ENCODE data around the gene BGN. TPM values are rescaled to one million over a fixed set of nuclear protein-coding genes. Genes with fewer than 3 reads are reported as not detected.

Gene BGN
- total RNA-seq, 2 experiments from 2014 or later: not detected

DNA sequence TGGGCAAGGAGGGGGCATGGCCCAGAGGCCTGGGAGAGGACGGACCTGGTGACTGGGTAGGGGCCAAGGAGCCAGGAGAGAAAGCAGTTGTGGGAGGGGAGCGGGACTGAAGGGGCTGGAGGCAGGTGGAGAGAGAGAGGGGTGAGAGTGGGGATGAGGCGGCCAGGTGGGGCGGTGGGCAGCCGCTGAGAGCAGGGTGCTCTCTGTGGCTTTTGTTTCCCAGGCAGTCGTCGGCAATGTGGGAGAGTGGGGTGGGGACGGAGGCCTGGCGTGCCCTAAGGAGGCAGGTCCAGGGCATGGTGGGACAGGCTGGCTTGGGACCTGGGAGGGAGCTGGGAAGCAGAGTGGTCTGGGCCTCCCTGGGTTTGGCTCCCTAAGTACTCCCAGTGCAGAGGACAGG is 19.5 kb downstream of the BGN start:
- no peak overlapping the region for H3K4me3 Mint-ChIP-seq
- H3K4me1 Mint-ChIP-seq (ENCODE audit: low read depth): peaks cover 5% of the 10 kb centered on the region
- intact Hi-C loops (cut with micrococcal nuclease): no loop called here
- H3K27ac Mint-ChIP-seq: no peak overlapping the region
- DNase-seq: no peak
- H3K9me3 Mint-ChIP-seq: no peaks in the 10 kb centered on the region
- CTCF ChIA-PET: no interaction called here
- peaks cover 11% of the 10 kb centered on the region for H3K27me3 Mint-ChIP-seq (ENCODE audit: low read depth)
- H3K36me3 Mint-ChIP-seq (ENCODE audit: low read depth): no peaks in the 10 kb centered on the region

DNA sequence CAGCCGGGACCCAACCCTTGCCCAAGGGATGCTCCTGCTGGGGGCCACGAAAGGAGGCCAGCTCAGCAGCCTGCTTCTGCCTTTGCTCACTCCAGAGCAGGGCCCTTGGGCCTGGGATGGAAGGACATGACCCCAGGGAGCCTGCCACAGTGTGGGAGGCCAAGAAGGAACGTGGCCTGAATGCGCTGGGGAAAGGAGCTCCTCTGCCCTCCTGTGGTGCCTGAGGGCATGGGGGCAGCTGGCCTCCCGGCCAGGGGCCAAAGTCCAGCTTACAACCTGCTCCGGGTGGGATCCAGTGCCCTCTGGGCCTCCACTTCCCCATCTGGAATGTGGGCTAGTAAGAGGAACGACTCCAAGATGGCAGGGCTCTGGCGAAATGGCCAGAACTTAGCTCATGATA is 20.7 kb downstream of the BGN start:
- Mint-ChIP-seq H3K27me3 (ENCODE audit: low read depth) (peaks cover 14% of the 10 kb centered on the region), H3K9me3 (no peaks in the 10 kb centered on the region), H3K4me1 (ENCODE audit: low read depth) (peaks cover 5% of the 10 kb centered on the region), H3K4me3 (no peak overlapping the region), H3K36me3 (ENCODE audit: low read depth) (no peaks in the 10 kb centered on the region), H3K27ac (no peak overlapping the region)
- CTCF ChIA-PET: interaction anchor here (1.2 kb wide), 1 partner anchor 9 kb away, joined by 5 read pairs; no protein-coding TSS in a partner anchor
- intact Hi-C loops (cut with micrococcal nuclease): no loop called here
- no peak for DNase-seq

DNA sequence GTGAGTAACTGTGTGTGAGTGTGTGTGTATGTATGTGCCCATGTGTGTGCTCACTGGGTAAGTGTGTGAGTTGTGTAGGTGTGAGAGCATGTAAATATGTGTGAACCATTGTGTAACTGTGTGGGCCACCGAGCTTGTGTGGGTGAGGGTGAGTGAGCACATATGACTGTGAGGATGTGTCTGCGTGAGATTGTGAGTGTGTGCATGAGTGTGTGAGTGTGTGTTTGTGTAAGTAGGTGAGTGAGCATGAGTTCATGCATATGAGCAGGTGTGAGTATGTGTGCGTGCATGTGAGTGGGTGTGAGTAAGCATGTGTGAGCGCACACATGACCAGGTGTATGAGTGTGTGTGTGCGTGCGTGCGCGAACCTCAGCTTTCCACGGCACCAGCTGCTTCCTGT is 21.3 kb downstream of the BGN start:
- no peak for DNase-seq
- peaks cover 5% of the 10 kb centered on the region for H3K4me1 Mint-ChIP-seq (ENCODE audit: low read depth)
- CTCF ChIA-PET: interaction anchor here (1.2 kb wide), 1 partner anchor 10 kb away, joined by 5 read pairs; no protein-coding TSS in a partner anchor
- no peaks in the 10 kb centered on the region for H3K36me3 Mint-ChIP-seq (ENCODE audit: low read depth)
- H3K9me3 Mint-ChIP-seq: no peaks in the 10 kb centered on the region
- no peak overlapping the region for H3K27ac Mint-ChIP-seq
- intact Hi-C loops (cut with micrococcal nuclease): no loop called here
- H3K27me3 Mint-ChIP-seq (ENCODE audit: low read depth): peaks cover 15% of the 10 kb centered on the region
- no peak overlapping the region for H3K4me3 Mint-ChIP-seq

DNA sequence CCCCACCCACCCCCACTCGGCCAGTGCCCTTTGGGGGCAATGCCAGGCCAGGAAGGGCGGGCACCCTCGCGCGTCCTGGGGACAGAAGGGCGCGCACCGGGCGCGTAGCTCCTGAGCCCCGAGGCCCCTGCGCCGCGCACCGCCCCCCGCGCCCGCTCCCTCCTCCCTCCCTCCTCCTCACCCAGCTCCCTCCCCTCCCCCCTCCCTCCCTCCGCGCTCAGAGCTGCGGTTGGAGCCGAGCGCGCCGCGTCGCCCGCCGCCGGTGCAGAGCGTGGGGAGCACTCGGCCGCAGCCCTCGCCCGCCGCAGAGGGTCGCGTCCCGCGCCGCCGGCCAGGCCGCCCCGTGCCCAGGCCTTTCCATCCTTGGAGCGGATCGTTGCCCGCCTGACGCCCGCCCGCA is 22.6 kb downstream of the BGN start, which contains the start of gene ATP2B3:
ATP2B3 (plus strand) TSS at position 220 of the 400 bp plus-strand sequence. CDS start 18,606 bp downstream, outside the sequence.
- H3K4me3 Mint-ChIP-seq: no peak within 1 kb of the TSS

DNA sequence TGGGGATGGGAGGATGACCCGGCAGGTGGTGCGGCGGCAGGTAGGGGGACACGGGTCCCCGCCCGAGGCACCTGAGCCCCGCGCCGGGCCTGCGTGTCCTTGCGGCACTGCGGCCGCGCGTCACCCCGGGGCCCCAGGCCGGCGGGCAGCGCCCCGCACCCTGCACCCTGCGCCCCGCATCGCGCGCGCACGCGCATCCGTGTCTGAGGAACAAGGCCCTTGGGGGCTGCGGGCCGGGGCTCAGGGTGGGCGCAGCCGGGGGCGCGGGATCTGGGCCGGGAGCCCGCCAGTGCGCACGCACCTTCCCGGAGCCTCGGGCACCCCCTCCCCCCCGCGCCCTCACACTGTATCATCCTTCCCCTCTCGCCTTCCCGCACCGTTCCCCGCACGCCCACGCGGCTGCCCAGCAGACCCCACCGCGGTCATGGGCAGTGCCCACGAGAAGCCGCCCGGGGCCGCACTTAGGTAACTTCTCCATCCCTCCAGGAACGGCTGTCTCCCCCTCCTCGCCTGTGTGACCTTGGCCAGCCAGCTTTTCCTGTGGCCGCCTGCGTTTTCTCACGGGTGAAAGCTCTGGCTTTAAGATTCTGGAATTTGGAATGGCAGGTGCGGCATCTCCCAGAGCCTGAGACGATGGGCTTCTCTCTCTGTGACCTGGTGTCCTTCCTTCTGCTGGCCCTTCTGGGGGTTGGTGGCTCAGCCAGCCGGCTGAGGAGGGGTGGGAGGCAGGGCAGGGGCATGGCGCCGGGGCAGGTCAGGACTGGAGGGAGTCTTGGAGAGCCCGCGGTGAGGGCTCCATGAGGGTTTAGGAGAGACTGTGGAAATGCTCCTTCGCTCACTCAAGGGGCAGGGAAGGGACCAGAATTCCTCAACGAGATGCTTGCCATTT is 23.4 kb downstream of the BGN start:
- Mint-ChIP-seq H3K9me3 (no peaks in the 10 kb centered on the region), H3K36me3 (ENCODE audit: low read depth) (no peaks in the 10 kb centered on the region), H3K27me3 (ENCODE audit: low read depth) (peaks cover 15% of the 10 kb centered on the region), H3K27ac (no peak overlapping the region), H3K4me1 (ENCODE audit: low read depth) (peaks cover 5% of the 10 kb centered on the region), H3K4me3 (no peak overlapping the region)
- intact Hi-C loops (cut with micrococcal nuclease): no loop called here
- DNase-seq: no peak
- CTCF ChIA-PET: no interaction called here

More for the DNA sequence above, 22.6 kb downstream of the BGN start, which contains the start of gene ATP2B3:
- Mint-ChIP-seq H3K27ac (no peak within 1 kb of the TSS), H3K9me3 (no peaks in the 10 kb centered on the region), H3K4me1 (ENCODE audit: low read depth) (peaks cover 5% of the 10 kb centered on the region), H3K27me3 (ENCODE audit: low read depth) (peaks cover 15% of the 10 kb centered on the region), H3K36me3 (ENCODE audit: low read depth) (no peaks in the 10 kb centered on the region)
- intact Hi-C loops (cut with micrococcal nuclease): no loop called here
- CTCF ChIA-PET: no interaction called here
- DNase-seq: no peak

DNA sequence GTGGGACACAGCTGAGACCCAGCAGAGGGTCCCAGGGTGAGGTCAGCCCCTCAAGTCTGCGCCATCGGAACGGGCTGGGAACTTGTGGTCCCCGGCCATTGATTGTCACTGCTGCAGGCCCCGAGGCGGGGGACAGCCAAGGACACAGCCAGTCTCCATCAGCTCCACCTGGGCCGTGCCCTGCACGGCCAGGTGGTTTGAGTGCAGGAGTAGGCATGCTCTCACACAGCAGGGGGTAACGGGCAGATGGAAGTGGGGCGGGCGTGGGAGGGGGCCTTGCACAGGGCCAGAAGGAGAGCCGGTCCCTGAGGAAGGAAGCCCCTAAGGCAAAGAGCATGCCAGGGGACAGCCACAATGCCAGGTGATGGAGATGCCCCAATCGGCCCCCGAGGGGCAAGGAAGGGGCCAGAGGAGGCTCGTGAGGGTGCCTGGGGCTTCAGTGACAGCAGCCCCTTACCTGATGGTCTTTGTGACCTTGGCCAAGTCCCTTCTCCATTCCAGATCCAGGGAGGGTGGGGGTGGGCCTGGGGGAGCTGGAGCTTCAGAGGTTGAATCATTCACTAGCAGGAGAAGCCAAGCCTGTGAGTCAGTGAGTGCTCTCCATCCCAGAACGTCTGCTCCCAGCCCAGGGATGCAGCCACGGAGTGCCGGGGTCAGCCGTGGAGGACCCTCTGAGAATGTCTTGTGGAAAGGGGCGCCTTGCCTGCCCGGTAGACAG is 24.9 kb downstream of the BGN start:
- no peak overlapping the region for H3K27ac Mint-ChIP-seq
- no peaks in the 10 kb centered on the region for H3K9me3 Mint-ChIP-seq
- DNase-seq: no peak
- peaks cover 15% of the 10 kb centered on the region for H3K27me3 Mint-ChIP-seq (ENCODE audit: low read depth)
- CTCF ChIA-PET: no interaction called here
- H3K4me1 Mint-ChIP-seq (ENCODE audit: low read depth): peaks cover 5% of the 10 kb centered on the region
- intact Hi-C loops (cut with micrococcal nuclease): no loop called here
- no peaks in the 10 kb centered on the region for H3K36me3 Mint-ChIP-seq (ENCODE audit: low read depth)
- H3K4me3 Mint-ChIP-seq: no peak overlapping the region

DNA sequence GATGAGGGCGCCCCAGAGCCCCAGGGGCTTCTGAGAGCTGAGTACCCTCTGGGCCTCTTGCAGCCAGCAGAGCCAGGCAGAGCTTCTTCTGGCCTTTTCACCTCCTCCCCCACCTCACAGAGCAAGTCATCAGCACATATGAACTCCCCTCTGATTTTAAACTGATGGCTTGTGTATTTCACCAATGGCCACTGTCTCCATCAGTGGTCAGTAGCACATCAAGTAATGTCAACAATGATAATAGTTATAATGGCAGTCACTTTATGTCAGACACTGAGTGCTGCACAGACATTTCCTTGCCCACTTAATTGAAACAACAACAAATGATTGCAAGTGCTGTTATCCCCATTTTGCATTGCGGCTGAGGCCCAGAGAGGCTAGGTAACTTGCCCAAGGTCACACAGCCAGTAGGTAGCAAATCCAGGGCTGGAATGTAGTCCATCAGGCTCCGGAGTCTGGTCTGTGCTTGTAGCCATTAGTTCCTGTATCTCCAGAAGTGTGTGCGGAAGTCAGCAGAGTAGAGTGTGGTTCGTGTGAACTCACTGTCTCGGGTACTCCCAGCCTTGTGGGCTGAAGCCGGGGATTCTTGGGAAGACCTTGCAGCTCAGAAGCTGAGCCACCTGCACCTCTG is 25.6 kb downstream of the BGN start:
- Mint-ChIP-seq H3K27me3 (ENCODE audit: low read depth) (peaks cover 15% of the 10 kb centered on the region), H3K4me1 (ENCODE audit: low read depth) (peaks cover 5% of the 10 kb centered on the region), H3K9me3 (no peaks in the 10 kb centered on the region), H3K36me3 (ENCODE audit: low read depth) (no peaks in the 10 kb centered on the region), H3K27ac (no peak overlapping the region), H3K4me3 (no peak overlapping the region)
- intact Hi-C loops (cut with micrococcal nuclease): no loop called here
- CTCF ChIA-PET: no interaction called here
- no peak for DNase-seq

DNA sequence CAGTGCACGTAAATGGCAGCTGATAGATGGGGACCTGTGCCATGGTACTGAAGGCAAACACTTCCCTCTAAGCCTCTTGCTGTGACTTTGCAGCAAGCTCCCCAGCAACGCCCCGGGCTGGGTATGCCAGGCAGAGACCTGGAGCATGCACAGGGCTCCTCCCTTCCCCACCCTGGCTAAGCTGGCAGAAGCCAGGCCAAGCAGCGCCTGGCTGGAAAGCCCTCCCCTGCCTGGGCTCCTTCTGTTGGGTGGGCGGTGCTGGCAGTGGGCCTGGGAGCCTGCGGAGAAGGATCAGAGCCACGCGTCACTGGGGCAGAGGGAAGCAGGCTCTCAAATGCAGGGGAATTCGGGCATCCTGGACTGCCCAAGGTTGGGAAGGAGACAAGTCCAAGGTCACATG is 26.3 kb downstream of the BGN start:
- no peaks in the 10 kb centered on the region for H3K9me3 Mint-ChIP-seq
- no peak overlapping the region for H3K4me3 Mint-ChIP-seq
- no peak for DNase-seq
- intact Hi-C loops (cut with micrococcal nuclease): no loop called here
- no peaks in the 10 kb centered on the region for H3K36me3 Mint-ChIP-seq (ENCODE audit: low read depth)
- H3K27me3 Mint-ChIP-seq (ENCODE audit: low read depth): peaks cover 10% of the 10 kb centered on the region
- no peak overlapping the region for H3K27ac Mint-ChIP-seq
- CTCF ChIA-PET: interaction anchor here (0.9 kb wide), 1 partner anchor 19 kb away, joined by 3 read pairs; no protein-coding TSS in a partner anchor
- peaks cover 3% of the 10 kb centered on the region for H3K4me1 Mint-ChIP-seq (ENCODE audit: low read depth)

DNA sequence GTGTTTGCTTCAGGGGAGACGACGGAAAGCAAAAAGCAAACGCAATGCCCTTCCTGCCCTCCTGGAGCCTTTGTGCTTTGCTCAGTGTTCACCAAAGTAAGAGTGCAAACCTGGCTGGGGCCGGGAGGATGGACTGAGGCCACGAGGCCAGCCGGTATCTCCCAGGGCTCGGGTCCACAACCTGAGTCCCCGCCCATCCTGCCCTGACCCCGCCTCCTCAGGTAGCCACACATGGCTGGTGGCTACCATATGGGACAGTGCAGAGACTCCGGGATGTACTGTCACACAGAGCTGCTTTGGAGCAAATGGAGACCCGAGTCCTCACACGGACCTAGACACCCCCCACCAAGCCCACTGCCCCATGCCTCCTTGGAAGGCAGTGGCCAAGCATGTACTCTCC is 27.5 kb downstream of the BGN start:
- Mint-ChIP-seq H3K36me3 (ENCODE audit: low read depth) (no peaks in the 10 kb centered on the region), H3K9me3 (no peaks in the 10 kb centered on the region), H3K4me1 (ENCODE audit: low read depth) (peaks cover 3% of the 10 kb centered on the region), H3K27ac (no peak overlapping the region), H3K4me3 (no peak overlapping the region), H3K27me3 (ENCODE audit: low read depth) (peaks cover 9% of the 10 kb centered on the region)
- CTCF ChIA-PET: no interaction called here
- intact Hi-C loops (cut with micrococcal nuclease): no loop called here
- no peak for DNase-seq

DNA sequence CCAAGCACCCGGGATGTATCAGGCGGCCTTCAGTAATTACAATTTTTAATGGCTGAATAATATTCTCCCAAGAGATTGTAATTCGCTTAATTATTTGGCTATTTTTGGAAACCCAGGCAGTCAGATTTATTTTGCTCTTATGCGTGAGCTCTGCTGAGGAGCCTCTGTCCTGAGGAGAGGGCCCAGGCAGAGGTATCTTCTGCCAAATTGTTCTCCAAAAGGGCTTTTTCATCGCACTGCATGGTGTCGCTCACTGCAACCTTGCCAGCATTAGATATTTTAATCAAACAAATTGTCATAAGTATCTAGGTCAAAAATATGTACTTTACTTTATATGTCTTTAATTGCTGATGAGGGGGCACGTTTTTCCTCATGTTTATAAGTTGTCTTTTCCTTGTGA is 28.5 kb downstream of the BGN start:
- Mint-ChIP-seq H3K4me3 (no peak overlapping the region), H3K9me3 (no peaks in the 10 kb centered on the region), H3K27ac (no peak overlapping the region), H3K36me3 (ENCODE audit: low read depth) (no peaks in the 10 kb centered on the region), H3K27me3 (ENCODE audit: low read depth) (peaks cover 7% of the 10 kb centered on the region), H3K4me1 (ENCODE audit: low read depth) (peaks cover 3% of the 10 kb centered on the region)
- intact Hi-C loops (cut with micrococcal nuclease): no loop called here
- no peak for DNase-seq
- CTCF ChIA-PET: interaction anchor here (0.6 kb wide), 1 partner anchor 329 kb away, joined by 4 read pairs; no protein-coding TSS in a partner anchor

DNA sequence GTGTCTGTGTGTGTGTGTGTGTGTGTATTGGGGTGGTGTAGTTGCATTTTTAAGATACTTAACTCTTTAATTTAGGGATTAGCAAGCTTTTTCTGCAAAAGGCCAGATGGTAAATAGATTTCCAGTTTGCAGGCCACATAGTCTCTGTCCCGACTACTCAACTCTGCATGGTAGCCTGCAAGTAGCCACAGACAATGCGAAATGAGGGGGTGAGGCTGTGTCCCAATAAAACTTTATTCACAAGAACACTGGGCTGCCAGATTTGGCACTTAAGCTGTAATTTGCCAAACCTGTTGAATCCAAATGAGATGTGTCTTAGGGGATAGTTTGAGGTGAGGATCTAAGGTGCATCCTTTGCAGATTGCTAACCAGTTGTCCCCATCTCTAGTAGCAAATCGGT is 29.5 kb downstream of the BGN start:
- CTCF ChIA-PET: no interaction called here
- H3K9me3 Mint-ChIP-seq: no peaks in the 10 kb centered on the region
- H3K4me3 Mint-ChIP-seq: no peak overlapping the region
- DNase-seq: no peak
- H3K27ac Mint-ChIP-seq: no peak overlapping the region
- intact Hi-C loops (cut with micrococcal nuclease): no loop called here
- peaks cover 4% of the 10 kb centered on the region for H3K27me3 Mint-ChIP-seq (ENCODE audit: low read depth)
- H3K36me3 Mint-ChIP-seq (ENCODE audit: low read depth): no peaks in the 10 kb centered on the region
- H3K4me1 Mint-ChIP-seq (ENCODE audit: low read depth): no peaks in the 10 kb centered on the region

DNA sequence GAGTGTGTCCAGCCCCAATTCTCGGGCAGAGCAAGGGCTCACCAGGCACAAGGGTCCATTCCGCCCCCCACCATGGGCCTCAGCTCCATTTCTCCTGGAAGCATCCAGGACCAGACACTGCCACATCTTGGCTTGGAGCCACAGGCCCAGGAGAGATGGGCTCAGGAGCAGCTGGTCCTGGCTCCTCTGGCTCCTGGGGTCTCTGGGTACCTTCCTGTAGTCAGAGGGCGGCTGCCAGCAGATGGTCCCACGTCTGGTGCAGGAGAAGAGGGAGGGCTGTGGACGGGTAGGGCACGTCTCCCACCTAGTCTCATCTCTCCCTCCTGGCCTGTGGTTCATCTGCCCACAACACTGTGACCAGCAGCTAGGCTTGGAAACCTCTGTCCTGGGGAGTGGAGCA is 30.7 kb downstream of the BGN start:
- Mint-ChIP-seq H3K9me3 (no peaks in the 10 kb centered on the region), H3K36me3 (ENCODE audit: low read depth) (no peaks in the 10 kb centered on the region), H3K27ac (no peak overlapping the region), H3K4me1 (ENCODE audit: low read depth) (no peaks in the 10 kb centered on the region), H3K27me3 (ENCODE audit: low read depth) (peaks cover under 1% of the 10 kb centered on the region), H3K4me3 (no peak overlapping the region)
- intact Hi-C loops (cut with micrococcal nuclease): no loop called here
- CTCF ChIA-PET: no interaction called here
- no peak for DNase-seq
